Liver (tissue), 9 donors: ENCODE measurements around the gene AMER2. TPM values are rescaled to one million over a fixed set of nuclear protein-coding genes. Genes with fewer than 3 reads are reported as not detected.
A peak's percentile ranks its signal among the peaks of the same experiment; 100 is the strongest.

ENCODE experiments used
- DNase-seq: peaks from one replicate; pipeline ENCODE4 v3.0.0-alpha.2; 2017; ENCODE audit warnings: low spot score
- H3K27ac ChIP-seq, 2 donors: one replicate each; pipeline ENCODE4 v1.7.0; 2013; ENCODE audit warnings: inconsistent platforms in 2 of 2, low read length in 2 of 2, control low read depth in 1 of 2, low read depth in 1 of 2, mild to moderate bottlenecking in 1 of 2
- H3K27me3 ChIP-seq, 4 donors: one replicate each; pipeline versions ENCODE4 v1.6.1 to v1.7.0; 2013; ENCODE audit warnings: low read length in 3 of 4, inconsistent platforms in 1 of 4, mild to moderate bottlenecking in 1 of 4, moderate library complexity in 1 of 4; ENCODE audit not compliant: control insufficient read depth in 4 of 4, insufficient read depth in 4 of 4
- H3K36me3 ChIP-seq, 4 donors: one replicate each; pipeline versions ENCODE4 v1.6.1 to v1.7.0; 2013; ENCODE audit warnings: low read length in 3 of 4, mild to moderate bottlenecking in 3 of 4, low read depth in 1 of 4, moderate library complexity in 1 of 4; ENCODE audit not compliant: control insufficient read depth in 4 of 4, insufficient read depth in 3 of 4
- H3K4me1 ChIP-seq, 4 donors: one replicate each; pipeline versions ENCODE4 v1.6.1 to v1.7.0; 2013; ENCODE audit warnings: low read length in 3 of 4, mild to moderate bottlenecking in 3 of 4, moderate library complexity in 1 of 4; ENCODE audit not compliant: control insufficient read depth in 4 of 4, insufficient read depth in 4 of 4
- H3K4me3 ChIP-seq, 3 donors: one replicate each; pipeline versions ENCODE4 v1.6.1 to v1.7.0; 2013; ENCODE audit warnings: low read length in 3 of 3, control low read depth in 1 of 3, low read depth in 1 of 3, mild to moderate bottlenecking in 1 of 3
- H3K9ac ChIP-seq, 2 donors: one replicate each; pipeline ENCODE4 v1.7.0; 2013; ENCODE audit warnings: low read length in 2 of 2, mild to moderate bottlenecking in 2 of 2, moderate library complexity in 2 of 2, control low read depth in 1 of 2, low read depth in 1 of 2
- H3K9me3 ChIP-seq, 4 donors: one replicate each; pipeline versions ENCODE4 v1.6.1 to v1.7.0; 2013; ENCODE audit warnings: low read length in 3 of 4; ENCODE audit not compliant: control insufficient read depth in 4 of 4
- ATF3 ChIP-seq: IDR thresholded peaks from 2 replicates; pipeline ENCODE4 v1.6.1; 2016; ENCODE audit warnings: antibody characterized with exemption
- EGR1 ChIP-seq, 2 donors: IDR thresholded peaks; 2 replicates each; pipeline ENCODE4 v1.6.1; 2016 to 2018; ENCODE audit warnings: antibody characterized with exemption in 2 of 2, low read depth in 2 of 2
- FOXA1 ChIP-seq: IDR thresholded peaks from 2 replicates; pipeline ENCODE4 v1.6.1; 2016; ENCODE audit warnings: antibody characterized with exemption
- FOXA2 ChIP-seq: IDR thresholded peaks from 2 replicates; pipeline ENCODE4 v1.6.1; 2016; ENCODE audit warnings: antibody characterized with exemption
- GABPA ChIP-seq, 2 donors: IDR thresholded peaks in 1 of 2; conservative IDR thresholded peaks in 1 of 2; 2 replicates each; pipeline ENCODE4 v1.6.1; 2016; ENCODE audit warnings: antibody characterized with exemption in 2 of 2, mild to moderate bottlenecking in 1 of 2, moderate library complexity in 1 of 2
- HNF4A ChIP-seq, 2 donors: conservative IDR thresholded peaks; 2 replicates each; pipeline ENCODE4 v1.6.1; 2016; ENCODE audit warnings: antibody characterized with exemption in 2 of 2, mild to moderate bottlenecking in 2 of 2
- HNF4G ChIP-seq: IDR thresholded peaks from 2 replicates; pipeline ENCODE4 v1.6.1; 2016; ENCODE audit warnings: antibody characterized with exemption
- JUND ChIP-seq, 2 donors: IDR thresholded peaks; 2 replicates each; pipeline ENCODE4 v1.6.1; 2016; ENCODE audit warnings: antibody characterized with exemption in 2 of 2
- NR2F2 ChIP-seq: IDR thresholded peaks from 2 replicates; pipeline ENCODE4 v1.6.1; 2016; ENCODE audit warnings: antibody characterized with exemption
- RAD21 ChIP-seq, 2 donors: IDR thresholded peaks; 2 replicates each; pipeline ENCODE4 v1.6.1; 2016; ENCODE audit warnings: antibody characterized with exemption in 2 of 2, mild to moderate bottlenecking in 2 of 2
- REST ChIP-seq: IDR thresholded peaks from 2 replicates; pipeline ENCODE4 v1.6.1; 2016; ENCODE audit warnings: antibody characterized with exemption, mild to moderate bottlenecking
- RXRA ChIP-seq, 2 donors: IDR thresholded peaks; 2 replicates each; pipeline ENCODE4 v1.6.1; 2017 to 2018; ENCODE audit warnings: antibody characterized with exemption in 2 of 2, mild to moderate bottlenecking in 1 of 2
- SP1 ChIP-seq: IDR thresholded peaks from 2 replicates; pipeline ENCODE4 v1.6.1; 2018; ENCODE audit warnings: antibody characterized with exemption, mild to moderate bottlenecking
- YY1 ChIP-seq: IDR thresholded peaks from 2 replicates; pipeline ENCODE4 v1.6.1; 2016; ENCODE audit warnings: antibody characterized with exemption, mild to moderate bottlenecking
- ZBTB33 ChIP-seq: IDR thresholded peaks from 2 replicates; pipeline ENCODE4 v1.6.1; 2016; ENCODE audit warnings: antibody characterized with exemption
- WGBS: extraction: QIAGEN DNeasy Blood & Tissue Kit; methylation state at CpG from one replicate; pipeline ENCODE4 v1.1.7; 2013; 5-methylcytosine and 5-hydroxymethylcytosine counted together
- polyA plus RNA-seq, 2 donors: library from polyadenylated mRNA; stranded (reverse) in 1 of 2; unstranded in 1 of 2; fragments of 200-250 nt in 1 of 2; fragments of >200 nt in 1 of 2; fragmentation: Nextera tagmentation in 1 of 2; extraction: Ambion mirVana in 1 of 2; gene quantifications; one replicate each; pipeline versions ENCODE4 v1.2.1 to v1.2.3, GENCODE V29; 2013 to 2015
- total RNA-seq, 2 donors: library from RNA; depleted of rRNA; stranded (reverse); fragments of >200 nt; gene quantifications; one replicate each; pipeline ENCODE4 v1.2.3, GENCODE V29; 2014
- TF ChIP-seq, protein P1 (sequence below): fragments of 150-350 bp; IDR thresholded peaks from 2 replicates; pipeline ENCODE4 v1.5.1; 2017; ENCODE audit warnings: improper control_type of control experiment, low read depth, low read length; ENCODE audit not compliant: missing input control
- TF ChIP-seq, protein P2 (sequence below): IDR thresholded peaks from 2 replicates; pipeline ENCODE4 v1.6.1; 2016; ENCODE audit warnings: antibody characterized with exemption
- donor health status: healthy.
- donor health status: healthy.
- donor health status: healthy.
- donor health status: healthy.
- donor health status: healthy.

The AMER2 gene
- total and polyA plus RNA-seq, 4 donors: not detected

- Histone ChIP-seq H3K27ac (no peak overlapping the region), H3K4me3 (no peak overlapping the region), H3K27me3 (peaks cover 0 to 6% (median 1%) of the 10 kb centered on the region in 4 donors), H3K9me3 (no peaks in the 10 kb centered on the region), H3K9ac (no peak overlapping the region), H3K36me3 (no peaks in the 10 kb centered on the region), H3K4me1 (no peaks in the 10 kb centered on the region)
- no peak for DNase-seq
- TF ChIP-seq ATF3: no peak
- TF ChIP-seq NR2F2: no peak
- TF ChIP-seq GABPA (IDR thresholded peaks at IDR 0.05 in 1 of 2, conservative IDR thresholded peaks at IDR 0.05 in 1 of 2): no peak
- TF ChIP-seq FOXA1: no peak
- no peak for TF ChIP-seq RXRA (IDR thresholded peaks at IDR 0.05)
- TF ChIP-seq REST: no peak
- TF ChIP-seq ZBTB33: no peak
- TF ChIP-seq SP1: no peak
- no peak for TF ChIP-seq HNF4G
- no peak for TF ChIP-seq EGR1 (IDR thresholded peaks at IDR 0.05; ENCODE audit: low read depth in 2 of 2)
- TF ChIP-seq, protein P1, sequence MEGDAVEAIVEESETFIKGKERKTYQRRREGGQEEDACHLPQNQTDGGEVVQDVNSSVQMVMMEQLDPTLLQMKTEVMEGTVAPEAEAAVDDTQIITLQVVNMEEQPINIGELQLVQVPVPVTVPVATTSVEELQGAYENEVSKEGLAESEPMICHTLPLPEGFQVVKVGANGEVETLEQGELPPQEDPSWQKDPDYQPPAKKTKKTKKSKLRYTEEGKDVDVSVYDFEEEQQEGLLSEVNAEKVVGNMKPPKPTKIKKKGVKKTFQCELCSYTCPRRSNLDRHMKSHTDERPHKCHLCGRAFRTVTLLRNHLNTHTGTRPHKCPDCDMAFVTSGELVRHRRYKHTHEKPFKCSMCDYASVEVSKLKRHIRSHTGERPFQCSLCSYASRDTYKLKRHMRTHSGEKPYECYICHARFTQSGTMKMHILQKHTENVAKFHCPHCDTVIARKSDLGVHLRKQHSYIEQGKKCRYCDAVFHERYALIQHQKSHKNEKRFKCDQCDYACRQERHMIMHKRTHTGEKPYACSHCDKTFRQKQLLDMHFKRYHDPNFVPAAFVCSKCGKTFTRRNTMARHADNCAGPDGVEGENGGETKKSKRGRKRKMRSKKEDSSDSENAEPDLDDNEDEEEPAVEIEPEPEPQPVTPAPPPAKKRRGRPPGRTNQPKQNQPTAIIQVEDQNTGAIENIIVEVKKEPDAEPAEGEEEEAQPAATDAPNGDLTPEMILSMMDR: no peak
- no peak for TF ChIP-seq JUND (IDR thresholded peaks at IDR 0.05)
- no peak for TF ChIP-seq YY1
- WGBS: 51% methylated on average over 3 of the region's 3 CpGs
These were observed 56.0 kb downstream of the AMER2 start for GRCh38 chr13:25116044-25116443.

GRCh38 chr13:25114220-25114619 lies 57.9 kb downstream of the AMER2 start:
- no peaks in the 10 kb centered on the region for H3K9me3 ChIP-seq

More at GRCh38 chr13:25114220-25114619, 57.9 kb downstream of the AMER2 start:
- WGBS: 28% methylated on average over 3 of the region's 3 CpGs
- TF ChIP-seq HNF4G: no peak
- TF ChIP-seq HNF4A (conservative IDR thresholded peaks at IDR 0.05): no peak
- TF ChIP-seq, protein P2, sequence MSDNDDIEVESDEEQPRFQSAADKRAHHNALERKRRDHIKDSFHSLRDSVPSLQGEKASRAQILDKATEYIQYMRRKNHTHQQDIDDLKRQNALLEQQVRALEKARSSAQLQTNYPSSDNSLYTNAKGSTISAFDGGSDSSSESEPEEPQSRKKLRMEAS: no peak
- TF ChIP-seq FOXA2: no peak
- TF ChIP-seq, protein P1: peak; percentile 80
- TF ChIP-seq RAD21 (IDR thresholded peaks at IDR 0.05): peak; percentile 75 to 81
- TF ChIP-seq ZBTB33: no peak
- DNase-seq: peak; percentile 71
- Histone ChIP-seq H3K27ac (no peak overlapping the region), H3K9ac (no peak overlapping the region), H3K4me3 (no peak overlapping the region), H3K36me3 (no peaks in the 10 kb centered on the region), H3K4me1 (no peaks in the 10 kb centered on the region), H3K27me3 (peaks cover 0 to 3% (median 1%) of the 10 kb centered on the region in 4 donors)
